Epithelial cell of esophagus (primary cell): Measurements from ENCODE around the gene HECTD3.

Source experiments
- DNase-seq: peaks from one replicate; pipeline ENCODE4 v3.0.0; 2010; ENCODE audit warnings: low read depth
- H3K4me3 ChIP-seq: 2 replicates; pipeline ENCODE4 v1.5.1; 2011; ENCODE audit warnings: mild to moderate bottlenecking, low read length, control low read depth
- CTCF ChIP-seq: IDR thresholded peaks from 2 replicates; pipeline ENCODE4 v1.5.1; 2011; ENCODE audit warnings: low read depth, mild to moderate bottlenecking, low read length, control low read depth, inconsistent platforms; ENCODE audit not compliant: insufficient read depth; ENCODE audit errors: missing control alignments

Gene HECTD3

GRCh38 chr1:45010855-45011811 is at the start of gene HECTD3:
Gene HECTD3 (minus strand): TSS chr1:45011324. CDS start chr1:45011257, 67 bp downstream.
- peak; percentile 81 for DNase-seq
- no peak for TF ChIP-seq CTCF
- H3K4me3 ChIP-seq, result peak within 1 kb of the TSS; percentile 89

GRCh38 chr1:45059829-45060228 is 48.7 kb upstream of the HECTD3 start:
- TF ChIP-seq CTCF, result no peak
- DNase-seq, result no peak
- H3K4me3 ChIP-seq, result no peak overlapping the region

- DNase-seq, result no peak
- no peak for TF ChIP-seq CTCF
- H3K4me3 ChIP-seq, result no peak overlapping the region
These were observed 46.4 kb upstream of the HECTD3 start for GRCh38 chr1:45057542-45057941.

GRCh38 chr1:45051005-45051772 is 40.1 kb upstream of the HECTD3 start:
- no peak for DNase-seq
- TF ChIP-seq CTCF, result no peak
- H3K4me3 ChIP-seq, result no peak overlapping the region

- no peak for TF ChIP-seq CTCF
- peak; percentile 4 for DNase-seq
These were observed 35.9 kb upstream of the HECTD3 start for GRCh38 chr1:45047032-45047431.

GRCh38 chr1:45044916-45045315 is 33.8 kb upstream of the HECTD3 start:
- no peak for TF ChIP-seq CTCF
- DNase-seq, result no peak
- H3K4me3 ChIP-seq, result no peak overlapping the region

More at GRCh38 chr1:45047032-45047431, 35.9 kb upstream of the HECTD3 start:
- H3K4me3 ChIP-seq, result no peak overlapping the region
